Choroid plexus epithelial cell (primary cell): ENCODE results near the gene DDX56.
A peak's percentile ranks its signal among the peaks of the same experiment; 100 is the strongest.
"Not testable (repeated sequence)": the region's sequence is repeated elsewhere in the genome, so short reads cannot be mapped to it uniquely, and the experiment has no call there.

Source experiments
- DNase-seq: peaks from one replicate; pipeline ENCODE4 v3.0.0-alpha.2; 2010; ENCODE audit warnings: low read depth
- H3K4me3 ChIP-seq: 2 replicates; pipeline ENCODE4 v1.5.1; 2011; ENCODE audit warnings: low read depth, mild to moderate bottlenecking, control low read depth, low read length, moderate library complexity
- TF ChIP-seq, protein P1 (sequence below): conservative IDR thresholded peaks from 2 replicates; pipeline ENCODE4 v1.5.1; 2011; ENCODE audit warnings: low read depth, mild to moderate bottlenecking, control low read depth, inconsistent platforms, low read length, moderate library complexity

DDX56 gene

DNA sequence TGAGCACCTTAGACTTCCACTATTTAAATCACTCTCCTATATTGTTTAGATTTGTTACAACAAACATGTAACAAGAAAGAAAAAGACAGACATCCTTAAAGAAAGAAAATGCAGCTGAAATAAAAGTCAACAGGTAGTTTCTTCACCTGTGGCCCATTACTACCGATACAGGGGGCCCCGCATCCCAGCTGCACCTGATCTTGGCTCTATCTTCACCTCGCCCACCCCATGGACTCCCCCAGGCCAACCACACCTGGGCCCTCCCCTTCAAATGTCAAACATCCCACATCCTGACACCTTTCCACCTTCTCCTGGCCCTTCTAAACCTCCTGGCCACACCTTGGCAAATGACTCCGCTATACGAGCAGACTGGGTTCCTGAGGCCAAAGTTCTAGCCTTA is 7.0 kb downstream of the DDX56 start:
- no peak overlapping the region for H3K4me3 ChIP-seq
- TF ChIP-seq, protein P1, sequence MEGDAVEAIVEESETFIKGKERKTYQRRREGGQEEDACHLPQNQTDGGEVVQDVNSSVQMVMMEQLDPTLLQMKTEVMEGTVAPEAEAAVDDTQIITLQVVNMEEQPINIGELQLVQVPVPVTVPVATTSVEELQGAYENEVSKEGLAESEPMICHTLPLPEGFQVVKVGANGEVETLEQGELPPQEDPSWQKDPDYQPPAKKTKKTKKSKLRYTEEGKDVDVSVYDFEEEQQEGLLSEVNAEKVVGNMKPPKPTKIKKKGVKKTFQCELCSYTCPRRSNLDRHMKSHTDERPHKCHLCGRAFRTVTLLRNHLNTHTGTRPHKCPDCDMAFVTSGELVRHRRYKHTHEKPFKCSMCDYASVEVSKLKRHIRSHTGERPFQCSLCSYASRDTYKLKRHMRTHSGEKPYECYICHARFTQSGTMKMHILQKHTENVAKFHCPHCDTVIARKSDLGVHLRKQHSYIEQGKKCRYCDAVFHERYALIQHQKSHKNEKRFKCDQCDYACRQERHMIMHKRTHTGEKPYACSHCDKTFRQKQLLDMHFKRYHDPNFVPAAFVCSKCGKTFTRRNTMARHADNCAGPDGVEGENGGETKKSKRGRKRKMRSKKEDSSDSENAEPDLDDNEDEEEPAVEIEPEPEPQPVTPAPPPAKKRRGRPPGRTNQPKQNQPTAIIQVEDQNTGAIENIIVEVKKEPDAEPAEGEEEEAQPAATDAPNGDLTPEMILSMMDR, result no peak
- DNase-seq, result no peak

DNA sequence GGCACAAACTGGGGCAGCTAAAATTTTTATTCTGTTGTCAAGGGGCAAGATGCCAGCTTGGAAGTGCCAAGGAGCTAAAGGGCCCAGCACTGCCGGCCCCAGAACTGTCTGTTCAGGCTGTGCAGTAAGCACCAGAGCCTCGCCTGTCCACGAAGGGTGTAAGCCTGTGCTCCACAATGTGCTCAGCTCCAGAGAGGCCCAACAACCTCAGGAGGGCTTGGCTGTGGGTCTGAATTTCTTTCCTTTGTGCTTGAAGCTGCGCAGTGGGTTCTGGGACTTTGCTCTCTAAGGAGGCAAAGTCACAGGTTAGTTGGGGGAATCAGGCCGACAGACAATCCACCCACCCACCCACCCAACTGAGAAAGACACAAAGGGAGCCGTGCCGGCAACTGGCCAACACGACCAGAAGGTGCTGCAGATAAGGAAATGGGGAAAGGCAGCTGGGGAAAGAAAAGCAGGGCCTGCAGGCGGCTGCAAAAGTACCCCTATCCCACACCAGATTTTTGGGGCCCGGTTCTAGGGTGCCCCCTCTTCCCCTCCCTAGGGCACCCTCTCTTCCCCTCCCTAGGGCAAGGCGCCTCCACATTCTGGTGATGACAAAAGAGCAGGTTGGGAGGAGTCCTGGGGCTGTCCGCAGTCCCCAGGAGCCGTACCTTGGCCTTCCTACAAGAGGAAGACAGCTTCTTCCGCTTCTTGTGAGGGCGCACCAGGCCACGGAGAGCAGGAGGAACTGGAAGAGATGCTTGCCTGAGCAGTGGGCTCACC is 7.7 kb downstream of the DDX56 start:
- no peak overlapping the region for H3K4me3 ChIP-seq
- TF ChIP-seq, protein P1, result no peak

DNA sequence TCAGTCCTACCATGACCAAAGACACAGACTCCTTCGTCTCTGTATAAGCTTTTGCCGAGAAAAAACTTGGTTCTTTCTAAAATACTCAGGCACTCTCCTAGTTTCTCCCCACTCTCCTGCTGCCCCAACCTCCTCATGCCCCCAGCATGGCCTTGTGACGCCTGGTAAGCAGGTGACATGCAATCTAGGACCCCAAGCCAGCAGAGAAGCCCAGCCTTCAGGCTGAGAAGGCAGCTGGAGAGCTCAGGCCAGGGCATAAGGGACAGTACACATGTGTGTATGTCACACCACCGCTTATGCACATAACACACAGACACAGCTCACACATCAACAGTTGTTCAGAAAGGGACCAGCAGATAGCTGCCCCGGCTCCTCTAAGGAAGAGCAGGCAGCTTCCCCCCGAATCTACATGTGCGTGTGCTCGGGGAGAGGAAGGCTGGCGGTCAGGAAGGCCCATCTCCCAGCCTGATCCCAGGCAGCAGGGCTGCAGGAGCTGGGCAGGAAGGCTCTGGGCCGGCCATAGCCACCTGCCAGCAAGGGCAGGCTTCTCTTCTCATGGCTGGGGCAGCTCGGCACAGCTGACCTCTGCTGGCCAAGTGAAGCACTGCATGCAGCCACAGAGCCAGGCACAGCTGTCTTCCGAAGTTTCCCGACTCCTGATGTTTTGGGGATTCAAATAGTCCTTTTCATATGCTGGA is 8.5 kb downstream of the DDX56 start:
- TF ChIP-seq, protein P1, result peak; percentile 98
- H3K4me3 ChIP-seq, result no peak overlapping the region
- peak; percentile 73 for DNase-seq

More for the DNA sequence above, 7.7 kb downstream of the DDX56 start:
- no peak for DNase-seq

DNA sequence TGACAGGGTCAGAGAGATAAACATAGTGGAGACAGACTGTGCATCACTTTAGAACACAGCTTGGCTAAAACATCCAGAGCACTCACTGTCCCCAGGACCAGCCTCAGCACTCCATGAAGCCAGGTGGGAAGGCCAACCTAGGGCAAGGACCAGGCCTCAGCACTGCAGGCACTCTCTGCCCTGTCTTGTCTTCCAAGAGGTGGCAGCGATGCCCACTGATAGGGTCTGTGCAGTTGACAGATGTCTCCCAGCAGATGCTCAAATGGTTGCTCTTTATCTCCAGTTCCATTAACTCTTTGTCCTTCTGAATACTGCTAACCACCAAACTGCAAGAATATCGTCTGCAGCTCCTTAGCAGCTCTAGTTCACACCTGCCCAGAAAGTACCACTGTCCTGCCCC is 9.1 kb downstream of the DDX56 start:
- TF ChIP-seq, protein P1, result no peak
- H3K4me3 ChIP-seq, result no peak overlapping the region
- DNase-seq, result no peak

DNA sequence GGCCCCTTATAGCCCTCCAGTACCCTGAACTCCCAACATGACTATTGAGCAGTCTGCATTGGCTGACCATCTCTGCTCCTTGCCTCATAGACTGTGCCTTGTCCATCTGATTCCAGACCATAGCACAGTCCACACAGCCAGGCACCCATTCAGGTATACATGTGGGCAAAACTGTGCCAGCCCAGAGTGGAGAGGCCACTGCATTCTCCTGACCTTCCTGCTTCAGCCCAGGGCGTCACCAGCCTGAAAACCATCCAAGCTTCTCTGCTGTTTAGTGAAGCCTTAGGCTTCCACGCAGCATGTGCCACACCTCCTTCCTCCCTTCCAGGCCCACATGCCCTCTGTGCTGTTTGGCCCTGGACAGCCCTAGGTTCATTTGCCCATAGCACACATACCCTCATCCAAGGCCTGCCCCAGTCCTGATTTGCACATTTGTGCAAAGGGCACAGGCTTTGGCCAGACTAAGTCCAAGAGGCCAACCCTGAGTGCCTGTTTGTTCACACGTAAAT is 10.5 kb downstream of the DDX56 start:
- DNase-seq, result no peak

DNA sequence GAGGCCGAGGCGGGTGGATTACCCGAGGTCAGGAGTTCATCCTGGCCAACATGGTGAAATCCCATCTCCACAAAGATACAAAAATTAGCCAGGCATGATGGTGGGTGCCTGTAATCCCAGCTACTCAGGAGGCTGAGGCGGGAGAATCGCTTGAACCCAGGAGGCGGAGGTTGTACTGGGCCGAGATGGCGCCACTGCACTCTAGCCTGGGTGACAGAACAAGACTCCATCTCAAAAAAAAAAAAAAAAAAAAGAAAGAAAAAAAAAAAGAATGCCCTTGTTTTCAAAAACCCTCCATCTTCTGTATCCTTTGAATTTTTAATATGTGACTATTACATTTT is 11.1 kb downstream of the DDX56 start:
- not testable (repeated sequence) for H3K4me3 ChIP-seq, DNase-seq

More for the DNA sequence above, 10.5 kb downstream of the DDX56 start:
- TF ChIP-seq, protein P1, result no peak
- no peak overlapping the region for H3K4me3 ChIP-seq

DNA sequence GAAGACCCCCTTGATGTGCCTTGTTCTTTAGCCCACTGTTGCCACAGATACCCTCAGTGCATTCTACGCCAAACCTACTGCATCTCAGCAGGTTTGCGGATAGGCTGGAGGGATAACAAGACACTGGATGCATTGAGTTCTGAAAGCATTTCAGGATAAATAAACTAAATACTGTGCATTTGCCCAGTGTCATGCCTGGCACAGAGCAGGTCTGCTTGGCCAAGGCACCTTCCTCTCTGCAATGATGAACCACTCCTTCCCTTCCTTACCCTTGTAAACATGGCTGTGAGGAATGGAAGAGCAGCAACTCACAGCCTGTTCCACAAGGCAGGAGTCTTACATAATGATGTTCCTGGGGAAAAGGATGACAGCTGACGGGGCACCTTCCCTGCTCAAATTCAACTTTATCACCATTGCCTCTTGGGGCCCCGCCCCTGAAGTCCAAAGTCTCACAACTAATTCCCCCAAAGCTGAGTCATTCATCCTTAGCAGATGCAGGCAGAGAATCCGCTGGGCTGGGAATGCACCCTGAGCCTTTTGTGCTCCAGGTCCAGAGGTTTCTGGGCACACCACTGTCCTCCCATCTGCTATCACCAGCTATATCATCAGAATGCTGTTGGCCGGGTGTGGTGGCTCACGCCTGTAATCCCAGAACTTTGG is 11.6 kb downstream of the DDX56 start:
- no peak overlapping the region for H3K4me3 ChIP-seq
- TF ChIP-seq, protein P1, result no peak
- peak; percentile 51 for DNase-seq
